RWPE2 (cell line): Measurements from ENCODE around the gene PIP5KL1.
A peak's percentile ranks its signal among the peaks of the same experiment; 100 is the strongest.

ENCODE experiments used
- ATAC-seq: fragments of 200-7000 bp; cut with Tn5 transposase; 3 replicates; pipeline ENCODE4 v1.9.1; 2021; ENCODE audit warnings: low read depth
- DNase-seq: peaks from one replicate; pipeline ENCODE4 v3.0.0-alpha.2; 2020; ENCODE audit warnings: low spot score
- H3K27ac ChIP-seq: fragments of 450-650 bp; 2 replicates; pipeline ENCODE4 v1.5.1; 2017; ENCODE audit warnings: mild to moderate bottlenecking; ENCODE audit not compliant: poor library complexity, severe bottlenecking
- H3K27me3 ChIP-seq: fragments of 250-450 bp; sonication (Bioruptor Pico); 2 replicates; pipeline ENCODE4 v1.5.1; 2021; ENCODE audit warnings: mild to moderate bottlenecking, moderate library complexity; ENCODE audit not compliant: insufficient read depth, poor library complexity, severe bottlenecking
- H3K36me3 ChIP-seq: fragments of 250-450 bp; sonication (Bioruptor Pico); 2 replicates; pipeline ENCODE4 v1.5.1; 2020; ENCODE audit warnings: low read depth, mild to moderate bottlenecking, moderate library complexity
- H3K4me1 ChIP-seq: fragments of 250-450 bp; sonication (Bioruptor Pico); 2 replicates; pipeline ENCODE4 v1.5.1; 2021; ENCODE audit warnings: mild to moderate bottlenecking, moderate library complexity; ENCODE audit not compliant: insufficient read depth, poor library complexity, severe bottlenecking
- H3K4me3 ChIP-seq: fragments of 250-450 bp; sonication (Bioruptor Pico); 2 replicates; pipeline ENCODE4 v1.5.1; 2021; ENCODE audit warnings: mild to moderate bottlenecking, moderate library complexity; ENCODE audit not compliant: severe bottlenecking
- H3K9me3 ChIP-seq: fragments of 250-450 bp; sonication (Bioruptor Pico); 2 replicates; pipeline ENCODE4 v1.5.1; 2021; ENCODE audit warnings: mild to moderate bottlenecking, moderate library complexity; ENCODE audit not compliant: severe bottlenecking
- CTCF ChIP-seq: fragments of 450-650 bp; IDR thresholded peaks from one replicate; pipeline ENCODE4 v1.5.1; 2017; ENCODE audit warnings: mild to moderate bottlenecking, moderate library complexity; ENCODE audit not compliant: poor library complexity, severe bottlenecking

The PIP5KL1 gene

GRCh38 chr9:127928676-127929624, 1.6 kb downstream of the PIP5KL1 start:
- no peak overlapping the region for H3K27ac ChIP-seq
- no peak for DNase-seq
- ATAC-seq, result no peak

GRCh38 chr9:127927988-127928675, 2.4 kb downstream of the PIP5KL1 start:
- DNase-seq, result no peak
- Histone ChIP-seq H3K27me3 (no peaks in the 10 kb centered on the region), H3K4me3 (peak overlapping the region; percentile 67), H3K4me1 (peaks cover 25% of the 10 kb centered on the region), H3K9me3 (no peaks in the 10 kb centered on the region), H3K27ac (no peak overlapping the region), H3K36me3 (no peaks in the 10 kb centered on the region)
- no peak for TF ChIP-seq CTCF
- no peak for ATAC-seq

More at GRCh38 chr9:127928676-127929624, 1.6 kb downstream of the PIP5KL1 start:
- H3K4me3 ChIP-seq, result no peak overlapping the region
- no peaks in the 10 kb centered on the region for H3K9me3 ChIP-seq
- no peak for TF ChIP-seq CTCF
- no peaks in the 10 kb centered on the region for H3K27me3 ChIP-seq
- H3K4me1 ChIP-seq, result peaks cover 18% of the 10 kb centered on the region
- H3K36me3 ChIP-seq, result no peaks in the 10 kb centered on the region

GRCh38 chr9:127927201-127927987, 3.2 kb downstream of the PIP5KL1 start:
- H3K36me3 ChIP-seq, result no peaks in the 10 kb centered on the region
- peaks cover 25% of the 10 kb centered on the region for H3K4me1 ChIP-seq
- H3K4me3 ChIP-seq, result peak overlapping the region; percentile 67
- ATAC-seq, result peak; percentile 42
- peak; percentile 89 for DNase-seq
- TF ChIP-seq CTCF, result no peak
- H3K9me3 ChIP-seq, result no peaks in the 10 kb centered on the region
- H3K27me3 ChIP-seq, result no peaks in the 10 kb centered on the region
- no peak overlapping the region for H3K27ac ChIP-seq

GRCh38 chr9:127926906-127927200, 3.7 kb downstream of the PIP5KL1 start:
- ATAC-seq, result peak; percentile 7; the same call in 1 of the 3 replicates
- H3K4me1 ChIP-seq, result peaks cover 25% of the 10 kb centered on the region

More at GRCh38 chr9:127926906-127927200, 3.7 kb downstream of the PIP5KL1 start:
- DNase-seq, result no peak
- no peaks in the 10 kb centered on the region for H3K36me3 ChIP-seq
- H3K27me3 ChIP-seq, result no peaks in the 10 kb centered on the region
- H3K27ac ChIP-seq, result no peak overlapping the region
- no peaks in the 10 kb centered on the region for H3K9me3 ChIP-seq
- TF ChIP-seq CTCF, result no peak
- H3K4me3 ChIP-seq, result peak overlapping the region; percentile 67
